SH-SY5Y (cell line): ENCODE data around the gene PSD.

ENCODE experiments used
- GATA2 ChIP-seq: IDR thresholded peaks from 2 replicates; pipeline ENCODE4 v1.6.1; 2011; ENCODE audit warnings: mild to moderate bottlenecking, low read depth, low read length
- GATA3 ChIP-seq: IDR thresholded peaks from 2 replicates; pipeline ENCODE4 v1.6.1; 2011; ENCODE audit warnings: low read depth, mild to moderate bottlenecking, low read length, moderate library complexity

DNA sequence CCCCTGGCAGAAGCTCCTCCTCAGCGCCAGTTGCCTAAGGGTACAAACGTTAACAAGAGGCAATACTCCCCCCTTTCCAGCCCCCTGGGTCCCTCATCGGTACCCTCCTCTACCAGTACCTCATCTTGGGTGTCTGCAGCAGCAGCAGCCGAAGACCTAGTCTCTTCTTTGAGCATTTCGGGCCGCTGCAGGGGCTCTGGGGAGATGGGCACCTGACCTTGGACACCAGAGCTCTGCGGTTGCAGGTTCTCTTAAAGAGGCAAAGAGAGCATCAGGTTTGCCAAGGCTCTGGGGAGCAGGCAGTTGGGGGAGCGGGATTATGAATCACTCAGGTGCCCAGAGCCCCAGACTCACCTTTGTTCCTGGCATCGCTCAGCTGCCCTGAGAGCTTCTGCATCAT is 5.6 kb upstream of the PSD start:
- TF ChIP-seq GATA2 (no peak), GATA3 (no peak)
